ENCODE results near the gene RAPGEF4. TPM values are rescaled to one million over a fixed set of nuclear protein-coding genes. Genes with fewer than 3 reads are reported as not detected.

Gene RAPGEF4
- total and polyA plus RNA-seq, 2 of the 8 experiments (the other 6 are each of a cell fraction or from before 2014, with no cell fraction given) = 1.2 to 2.6 TPM

DNA sequence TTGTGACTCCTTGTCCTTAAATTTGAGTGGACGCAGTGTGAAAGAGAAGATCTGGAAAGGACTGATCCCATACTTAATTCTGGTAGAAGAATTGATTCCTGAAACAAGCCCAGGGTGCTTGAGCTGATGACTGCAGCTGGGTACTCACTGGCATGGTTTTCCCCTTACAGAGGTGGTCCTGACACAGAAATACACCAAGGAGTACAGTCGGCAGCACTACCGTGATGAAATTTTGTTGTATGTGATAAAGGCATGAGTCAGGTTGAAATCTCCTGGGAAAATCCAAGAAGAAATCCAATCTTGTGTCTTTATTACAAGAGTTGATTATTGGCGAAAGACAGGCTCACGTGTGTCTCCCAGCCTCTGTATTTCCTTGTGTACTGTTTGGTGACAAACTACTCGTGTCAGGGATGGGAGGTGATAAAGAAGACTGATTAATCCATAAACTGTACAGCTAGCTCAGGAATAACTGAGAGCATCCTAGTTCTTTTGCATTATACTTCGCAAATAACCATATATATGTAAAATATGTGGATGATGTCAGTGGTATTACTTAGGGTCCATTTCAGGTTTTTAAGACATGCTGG lies 76.6 kb downstream of the RAPGEF4 start (continued):
- TF ChIP-seq EGR1 (IDR thresholded peaks at IDR 0.05; ENCODE audit: borderline replicate concordance, low read depth, low read length) (no peak), RFX5 (IDR thresholded peaks at IDR 0.05; ENCODE audit: borderline replicate concordance, low read depth, low read length) (no peak), JUN (IDR thresholded peaks at IDR 0.05; ENCODE audit: low read depth, low read length) (no peak)

All from H1 (cell line).